DMS114 treated with DMSO at 0.1 percent for 48 hours (cell line): ENCODE results near the gene COX6B2.

ENCODE experiments used
- DNase-seq: peaks from one replicate; lab custom pipeline; 2025; ENCODE audit not compliant: unreplicated experiment; lab: John Stamatoyannopoulos, UW

The COX6B2 gene

DNA sequence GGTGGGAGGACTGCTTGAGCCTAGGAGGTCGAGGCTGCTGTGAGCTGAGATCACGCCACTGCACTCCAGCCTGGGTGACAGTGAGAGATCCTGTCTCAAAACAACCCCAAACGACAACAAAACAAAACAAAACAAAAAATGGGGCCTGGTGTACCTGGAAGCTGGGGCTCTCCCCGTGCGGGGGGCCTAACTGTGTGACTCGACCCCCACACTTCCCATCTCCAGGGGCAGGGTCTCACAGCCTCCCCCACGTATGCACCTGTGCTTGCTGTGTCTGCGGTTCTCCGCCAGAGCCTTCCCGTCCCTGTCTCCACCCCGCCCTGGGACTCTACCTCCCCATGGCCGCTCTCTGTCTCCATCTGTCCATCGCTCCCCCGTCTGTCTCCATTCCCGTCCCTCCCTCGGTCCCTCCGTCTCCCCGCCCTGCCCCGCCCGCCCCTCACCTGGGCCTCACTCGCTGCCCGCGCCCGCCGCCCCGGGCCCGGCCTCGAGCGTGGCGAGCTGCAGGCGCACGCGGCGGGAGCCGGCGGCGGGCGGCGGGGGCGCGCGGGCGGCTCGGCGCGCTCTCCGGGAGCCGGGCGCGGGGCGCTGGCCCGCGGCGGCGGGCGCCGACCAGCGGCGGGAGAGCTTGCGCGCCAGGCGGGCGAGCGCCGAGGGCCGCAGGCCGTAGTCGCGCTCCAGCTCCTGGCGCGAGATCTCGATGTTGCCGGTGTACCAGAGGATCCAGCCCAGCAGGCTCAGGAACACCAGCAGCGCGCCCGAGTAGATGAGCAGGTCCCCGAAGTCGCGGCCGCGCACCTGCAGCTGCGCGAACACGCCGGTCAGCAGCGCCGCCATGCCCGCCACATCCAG lies 29.0 kb upstream of the COX6B2 start:
- peak; percentile 59 for DNase-seq

DNA sequence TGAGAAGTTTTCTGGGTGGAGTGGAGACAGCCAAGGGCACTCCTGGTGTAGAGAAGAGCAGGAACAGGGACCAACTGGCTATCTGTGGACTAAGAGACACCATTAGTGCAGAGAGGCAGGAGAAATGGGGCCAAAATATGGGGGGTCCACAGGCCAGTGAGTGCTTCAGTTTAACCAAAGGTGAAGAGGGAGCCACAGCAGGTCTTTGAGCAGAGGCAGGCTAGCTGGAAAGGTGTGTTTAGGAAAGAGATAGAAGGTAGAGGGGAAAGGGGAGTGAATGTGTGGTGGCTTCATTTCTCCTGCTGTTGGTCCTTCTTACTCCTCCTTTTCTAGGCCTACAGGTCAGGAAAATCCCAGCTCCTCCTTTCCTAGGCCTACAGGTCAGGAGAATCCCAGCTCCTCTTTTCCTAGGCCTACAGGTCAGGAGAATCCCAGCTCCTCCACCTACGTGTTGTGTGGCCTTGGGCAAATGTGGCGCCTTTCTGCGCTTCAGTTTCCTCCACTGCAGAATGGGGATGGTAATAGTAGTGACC lies 28.1 kb upstream of the COX6B2 start:
- no peak for DNase-seq

GRCh38 chr19:55382013-55382412 lies 27.5 kb upstream of the COX6B2 start:
- no peak for DNase-seq

DNA sequence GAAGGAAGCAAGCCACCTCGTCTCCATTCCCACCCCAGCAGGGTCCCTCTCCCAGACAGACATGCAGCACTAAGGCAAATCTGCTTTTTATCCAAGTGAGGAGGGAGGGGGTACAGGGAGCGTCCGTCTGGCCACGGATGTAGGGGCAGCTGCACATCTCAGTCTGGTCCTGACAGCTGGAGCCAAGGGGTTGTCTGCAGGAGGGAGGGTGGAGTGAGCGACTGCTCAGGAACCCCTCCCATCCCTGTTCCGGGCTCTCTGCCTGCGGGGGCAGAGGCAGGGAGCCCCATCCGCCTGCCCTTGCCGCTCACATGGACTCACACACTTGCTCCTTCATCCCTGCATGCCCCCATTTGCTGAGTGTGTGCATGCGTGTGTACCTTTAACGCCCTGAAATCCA lies 24.7 kb upstream of the COX6B2 start:
- DNase-seq, result no peak

- DNase-seq, result no peak
Observed at GRCh38 chr19:55377356-55378131, 23.0 kb upstream of the COX6B2 start.

- no peak for DNase-seq
Observed at GRCh38 chr19:55376241-55376933, 21.9 kb upstream of the COX6B2 start, which contains the start of gene TMEM190. Gene TMEM190 (plus strand): TSS chr19:55376826. CDS start chr19:55376854, 28 bp downstream.

DNA sequence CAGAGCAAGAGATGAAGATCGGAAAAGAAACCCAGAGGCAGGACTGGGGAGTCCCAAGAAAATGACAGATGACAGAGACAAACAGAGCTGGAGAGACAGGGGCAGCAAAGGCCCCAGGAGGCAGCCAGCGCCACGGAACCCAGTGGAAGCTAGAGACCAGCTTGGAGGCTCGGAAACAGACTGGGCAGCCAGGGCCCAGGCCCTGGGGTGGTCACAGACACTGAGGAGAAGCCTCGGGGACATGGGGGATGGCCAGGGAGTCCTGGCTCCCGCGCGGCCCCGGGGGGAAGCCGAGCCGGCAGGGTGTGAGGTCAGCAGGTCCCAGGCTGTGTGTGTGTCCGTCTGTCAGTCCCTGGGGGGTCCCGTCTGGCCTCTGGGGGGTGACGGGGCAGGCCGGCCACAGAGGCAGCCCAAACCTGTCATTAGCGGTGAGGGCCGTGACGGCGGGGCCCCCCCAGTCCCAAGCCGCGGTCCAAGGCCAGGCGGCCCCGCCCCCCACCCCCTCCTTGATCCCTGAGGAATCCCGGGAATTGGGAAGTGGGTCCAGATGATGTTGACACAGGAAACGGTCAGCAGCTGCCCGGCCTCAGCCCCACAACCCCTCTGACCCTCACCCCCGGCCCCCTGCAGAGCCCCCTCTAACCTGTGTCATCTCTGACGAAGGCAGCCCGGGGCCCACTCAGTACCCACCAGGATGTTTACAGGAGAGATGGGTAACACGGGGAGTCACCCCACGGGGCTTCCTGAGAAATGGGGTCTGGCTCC lies 19.7 kb upstream of the COX6B2 start:
- no peak for DNase-seq

DNA sequence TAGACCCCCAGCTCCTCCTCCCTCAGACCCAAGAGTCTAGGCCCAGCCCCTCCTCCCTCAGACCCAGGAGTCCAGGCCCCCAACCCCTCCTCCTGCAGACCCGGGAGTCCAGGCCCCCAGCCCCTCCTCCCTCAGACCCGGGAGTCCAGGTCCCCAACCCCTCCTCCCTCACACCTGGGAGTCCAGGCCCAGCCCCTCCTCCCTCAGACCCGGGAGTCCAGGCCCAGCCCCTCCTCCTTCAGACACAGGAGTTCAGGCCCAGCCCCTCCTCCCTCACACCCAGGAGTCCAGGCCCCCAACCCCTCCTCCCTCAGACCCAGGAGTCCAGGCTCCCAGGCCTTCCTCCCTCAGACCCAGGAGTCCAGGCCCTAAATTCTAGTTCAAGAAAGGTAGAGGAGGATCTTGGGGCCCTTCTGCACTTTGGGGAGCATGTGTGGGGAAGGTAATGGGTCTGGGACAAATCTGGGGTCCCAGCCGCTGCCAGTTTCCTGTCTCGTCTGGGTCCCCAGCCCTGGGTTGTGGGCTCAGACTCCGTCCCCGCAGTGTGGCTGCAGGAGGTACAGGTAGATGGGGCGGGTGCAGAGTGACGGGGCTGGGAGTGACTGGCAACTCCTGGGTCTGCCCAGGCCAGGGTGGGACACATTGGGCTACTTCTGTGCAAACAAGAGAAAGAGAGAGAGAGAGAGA lies 18.9 kb upstream of the COX6B2 start:
- no peak for DNase-seq

DNA sequence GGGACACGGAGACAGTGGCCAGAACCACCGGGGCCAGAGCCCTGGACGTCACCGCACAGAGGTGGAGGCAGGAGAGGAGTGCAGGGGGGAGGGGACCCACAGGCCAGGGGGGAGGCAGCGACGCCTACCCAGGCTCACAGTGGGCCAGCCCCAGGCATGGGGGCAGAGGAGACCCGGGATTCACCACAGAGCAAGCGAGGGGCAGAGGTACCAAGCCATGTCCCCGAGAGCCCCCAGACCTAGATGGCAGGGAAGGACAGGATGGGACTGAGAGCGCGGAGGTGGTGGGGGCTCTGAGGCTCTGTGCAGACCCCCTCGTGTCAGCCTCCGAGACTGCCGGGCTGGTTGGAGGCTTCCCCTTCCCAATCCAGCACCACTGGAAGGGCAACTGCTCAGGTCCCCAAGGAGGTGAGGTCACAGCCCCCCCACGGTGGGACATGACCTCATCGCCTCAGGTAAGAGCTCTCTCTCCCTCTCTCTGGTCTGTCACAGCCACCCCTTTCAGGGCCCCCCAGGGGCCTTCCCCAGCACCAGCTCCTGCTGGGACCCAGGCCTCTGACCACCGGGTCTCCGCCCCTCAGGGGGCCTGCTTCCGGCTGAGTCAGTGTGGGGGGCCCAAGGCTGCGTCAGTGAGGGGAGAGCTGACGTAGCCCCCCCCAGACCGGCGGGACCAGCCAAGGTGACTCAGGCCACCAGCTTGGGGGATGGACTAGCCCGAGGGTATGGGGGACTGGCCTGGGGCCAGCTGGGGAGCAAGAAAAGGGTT lies 18.0 kb upstream of the COX6B2 start:
- no peak for DNase-seq

DNA sequence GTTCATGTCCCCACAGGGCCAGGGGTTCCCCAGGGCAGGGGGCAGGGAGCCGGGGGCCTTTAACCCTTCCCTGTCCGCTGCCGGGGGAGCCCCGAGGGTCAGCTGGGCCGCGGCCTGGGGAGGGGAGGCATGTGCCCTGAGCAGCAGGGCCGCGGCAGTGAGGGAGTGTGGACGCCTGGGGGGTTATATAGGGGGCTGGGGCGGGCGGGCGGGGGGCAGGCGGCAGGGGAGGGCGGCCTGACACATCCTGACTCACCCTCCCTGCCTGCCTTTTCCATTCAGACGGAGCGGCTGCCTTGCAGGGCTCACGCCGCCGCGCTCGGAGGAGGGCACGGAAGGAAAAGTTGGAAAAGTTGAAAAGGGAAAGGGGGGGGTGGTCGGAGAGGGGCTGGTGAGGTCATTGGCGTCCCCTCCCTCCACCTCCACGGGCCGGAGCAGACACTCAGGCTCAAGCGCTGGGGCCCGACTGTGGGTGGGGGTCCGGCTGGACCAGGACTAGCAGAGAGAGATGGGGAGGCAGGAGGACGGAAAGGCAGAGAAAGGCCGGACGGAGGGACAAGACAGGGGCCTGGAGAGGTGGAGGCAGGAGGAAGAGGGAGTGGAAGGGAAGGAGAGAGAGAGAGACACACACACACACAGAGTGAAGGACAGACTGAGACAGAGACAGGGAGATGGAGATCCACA lies 15.9 kb upstream of the COX6B2 start, which contains the start of gene IL11:
IL11 (minus strand) TSS at position 159 of the 684 bp plus-strand sequence; CDS start at position 6, 153 bp downstream.
- no peak for DNase-seq

- DNase-seq, result peak; percentile 45
Observed at GRCh38 chr19:55369653-55370304, 15.3 kb upstream of the COX6B2 start.

DNA sequence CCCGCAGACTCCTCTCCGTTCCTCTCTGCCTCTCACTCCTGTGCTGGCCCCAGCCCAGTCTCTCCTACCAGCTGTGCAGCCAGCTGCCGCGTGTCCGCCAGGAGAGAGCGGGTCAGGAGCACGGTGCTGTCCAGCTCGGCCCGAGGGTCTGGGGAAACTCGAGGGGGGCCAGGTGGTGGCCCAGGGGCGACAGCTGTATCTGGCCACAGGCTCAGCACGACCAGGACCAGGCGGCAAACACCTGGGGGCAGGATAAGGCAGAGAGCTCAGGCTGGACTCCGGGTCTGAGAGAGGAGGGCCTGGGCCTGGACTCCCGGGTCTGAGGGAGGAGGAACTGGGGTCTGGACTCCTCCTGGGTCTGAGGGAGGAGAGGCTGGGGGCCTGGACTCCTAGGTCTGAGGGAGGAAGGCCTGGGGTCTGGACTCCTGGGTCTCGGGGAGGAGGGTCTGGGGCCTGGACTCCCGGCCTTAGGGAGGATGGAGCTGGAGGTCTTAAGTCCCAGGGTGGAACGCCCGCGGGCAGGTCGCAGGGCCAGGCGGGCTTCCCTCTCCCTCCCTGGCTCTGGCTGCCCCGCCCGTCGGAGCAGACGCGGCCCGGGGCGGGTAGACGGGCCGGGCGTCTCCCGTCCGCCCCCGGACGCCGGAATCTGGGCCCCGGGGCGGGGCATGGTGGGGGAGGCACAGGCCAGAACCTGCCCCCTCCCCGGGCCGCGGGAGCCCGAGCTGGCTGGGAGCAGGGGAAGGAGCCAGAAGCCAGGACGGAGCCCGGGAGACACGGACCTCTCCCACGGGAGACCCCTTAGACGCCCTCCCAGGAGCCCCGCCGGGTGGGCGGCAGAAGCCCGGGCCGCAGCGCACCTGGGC lies 14.4 kb upstream of the COX6B2 start:
- no peak for DNase-seq

GRCh38 chr19:55368106-55368505 lies 13.6 kb upstream of the COX6B2 start:
- DNase-seq, result no peak

DNA sequence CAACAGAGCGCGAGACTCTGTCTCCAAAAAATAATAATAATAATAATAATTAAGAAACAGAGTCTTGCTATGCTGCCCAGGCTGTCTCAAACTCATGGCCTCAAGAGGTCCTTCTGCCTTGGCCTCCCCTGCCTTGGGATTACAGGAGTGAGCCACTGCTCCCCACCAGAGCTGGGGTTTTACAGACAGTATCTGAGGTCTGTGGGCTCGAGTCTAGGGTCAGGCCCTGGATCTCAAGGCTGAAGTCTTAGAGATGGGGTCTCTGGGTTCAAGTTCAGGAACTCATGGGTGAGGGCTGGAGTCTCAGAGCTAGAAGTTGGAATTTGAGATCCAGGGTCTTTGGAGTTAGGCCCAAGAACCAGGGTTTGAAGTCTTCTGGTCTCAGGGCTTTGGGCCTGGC lies 12.3 kb upstream of the COX6B2 start:
- DNase-seq, result no peak

GRCh38 chr19:55365964-55366363 lies 11.4 kb upstream of the COX6B2 start:
- DNase-seq, result no peak

DNA sequence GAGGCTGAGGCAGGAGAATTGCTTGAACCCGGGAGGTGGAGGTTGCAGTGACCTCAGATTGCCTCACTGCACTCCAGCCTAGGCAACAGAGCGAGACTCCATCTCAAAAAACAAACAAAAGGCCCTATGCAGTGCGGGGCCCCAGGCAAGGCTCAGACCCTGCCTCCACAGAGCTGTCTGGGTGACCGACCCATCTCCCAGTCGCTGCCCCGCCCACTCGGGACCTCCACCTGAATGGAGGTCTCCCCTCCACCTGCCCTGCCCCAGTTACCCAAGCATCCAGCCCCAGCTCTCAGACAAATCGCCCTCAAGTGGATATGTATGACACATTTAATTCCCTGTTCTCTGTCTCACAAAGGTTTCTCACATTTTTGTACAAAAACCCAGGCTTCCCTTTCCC lies 10.7 kb upstream of the COX6B2 start:
- no peak for DNase-seq
